HepG2 (cell line): Measurements from ENCODE around the gene CAMSAP1. TPM values are rescaled to one million over a fixed set of nuclear protein-coding genes. Genes with fewer than 3 reads are reported as not detected.

ENCODE experiments used
- ATAC-seq: fragments of 200-7000 bp; cut with Tn5 transposase; 3 replicates; pipeline ENCODE4 v1.9.1; 2020; ENCODE audit warnings: mild to moderate bottlenecking, moderate library complexity
- BruUV-seq: library from RNA; stranded (reverse); fragments of 400-500 nt; replicated peaks from 2 replicates; lab custom pipeline; 2021; lab: Mats Ljungman, UMichigan
- CTCF ChIA-PET: fragments of 300-600 bp; formaldehyde crosslinking; extraction: SDS; loops from one replicate; lab custom pipeline; 2021; ENCODE audit warnings: low total read pairs, inconsistent platforms, low intra/inter-chr PET ratio; lab: Yijun Ruan, JAX
- POLR2A ChIA-PET: fragments of 350-600 bp; sonication (Branson Sonifier 250); formaldehyde crosslinking; loops from one replicate; lab custom pipeline; 2020; ENCODE audit warnings: antibody characterized with exemption, inconsistent platforms; lab: Yijun Ruan, JAX
- DNase-seq: peaks from one replicate; pipeline ENCODE4 v3.0.0-alpha.2; 2015; ENCODE audit warnings: low spot score
- FAIRE-seq: peaks from 3 replicates; lab custom pipeline; 2011; peaks lifted over from hg19 to GRCh38; lab: Jason Lieb, UNC
- H2AFZ ChIP-seq: one replicate; pipeline ENCODE4 v1.6.1; 2011; ENCODE audit warnings: low read length, inconsistent platforms
- H3K27ac ChIP-seq: fragments of 300-600 bp; 3 replicates; pipeline ENCODE4 v1.8.0; 2011; ENCODE audit warnings: mixed run types, mild to moderate bottlenecking, mixed read lengths, low read length, inconsistent platforms; ENCODE audit not compliant: insufficient read depth; ENCODE audit errors: extremely low read length
- H3K27me3 ChIP-seq, 2 experiments: fragments of 200-600 bp in 1 of 2; 2 replicates in 1 of 2; 3 replicates in 1 of 2; pipeline versions ENCODE4 v1.6.0 to v1.8.0; 2011; ENCODE audit warnings: low read length in 2 of 2, mild to moderate bottlenecking in 2 of 2, moderate library complexity in 2 of 2, inconsistent platforms in 1 of 2; ENCODE audit not compliant: insufficient read depth in 2 of 2, control insufficient read depth in 1 of 2
- H3K36me3 ChIP-seq, 2 experiments: fragments of 200-600 bp in 1 of 2; replicated peaks in 1 of 2; 2 replicates in 1 of 2; 3 replicates in 1 of 2; pipeline versions ENCODE4 v1.5.1 to v1.8.0; 2011; ENCODE audit warnings: low read length in 2 of 2, inconsistent platforms in 1 of 2; ENCODE audit not compliant: insufficient read depth in 2 of 2, control insufficient read depth in 1 of 2
- H3K4me1 ChIP-seq: 2 replicates; pipeline ENCODE4 v1.5.1; 2012; ENCODE audit warnings: low read length, inconsistent platforms; ENCODE audit not compliant: insufficient read depth
- H3K4me2 ChIP-seq: 2 replicates; pipeline ENCODE4 v1.6.0; 2011; ENCODE audit warnings: low read depth, low read length, inconsistent platforms
- H3K4me3 ChIP-seq, 3 experiments: fragments of 200-600 bp in 1 of 3; sonication (generic), shearing (Covaris generic) in 1 of 3; replicated peaks in 1 of 3; 2 replicates each; pipeline ENCODE4 v1.5.1; 2011 to 2016; ENCODE audit warnings: low read length in 3 of 3, inconsistent platforms in 2 of 3, low read depth in 2 of 3, mild to moderate bottlenecking in 2 of 3, control low read depth in 1 of 3, mixed read lengths in 1 of 3; ENCODE audit not compliant: insufficient read depth in 1 of 3
- H3K79me2 ChIP-seq: one replicate; pipeline ENCODE4 v1.6.1; 2011; ENCODE audit warnings: low read length, inconsistent platforms; ENCODE audit not compliant: insufficient read depth
- H3K9ac ChIP-seq: 2 replicates; pipeline ENCODE4 v1.6.0; 2011; ENCODE audit warnings: mild to moderate bottlenecking, low read depth, low read length, inconsistent platforms; ENCODE audit not compliant: insufficient read depth
- H3K9me3 ChIP-seq: 2 replicates; pipeline ENCODE4 v1.5.1; 2012; ENCODE audit warnings: mild to moderate bottlenecking, low read length
- H4K20me1 ChIP-seq: 2 replicates; pipeline ENCODE4 v1.6.0; 2011; ENCODE audit warnings: inconsistent platforms, mild to moderate bottlenecking, low read length, moderate library complexity; ENCODE audit not compliant: insufficient read depth
- ASH2L ChIP-seq: fragments of 300-600, 200-600 bp; sonication (generic); IDR thresholded peaks from 2 replicates; pipeline ENCODE4 v1.7.0; 2017; ENCODE audit warnings: low read depth, mild to moderate bottlenecking, moderate library complexity, mixed read lengths, low read length; ENCODE audit not compliant: insufficient read length
- PHF5A ChIP-seq: IDR thresholded peaks from one replicate; pipeline ENCODE4 v1.6.1; 2018; ENCODE audit warnings: low read depth, missing genetic modification reagents; ENCODE audit not compliant: unreplicated experiment
- RBFOX2 ChIP-seq: fragments of 200-400 bp; formaldehyde crosslinking; IDR thresholded peaks from 2 replicates; pipeline ENCODE4 v1.6.1; 2017; ENCODE audit warnings: low read depth, mild to moderate bottlenecking, low read length
- SMAD1 ChIP-seq: sonication (generic); formaldehyde crosslinking; IDR thresholded peaks from 2 replicates; pipeline ENCODE4 v1.4.0; 2020; ENCODE audit warnings: missing genetic modification reagents, low read depth, mild to moderate bottlenecking, borderline replicate concordance
- TMF1 ChIP-seq: sonication (generic); formaldehyde crosslinking; IDR thresholded peaks from 2 replicates; pipeline ENCODE4 v1.8.1; 2022; ENCODE audit warnings: low read depth, missing genetic modification reagents
- ZNF383 ChIP-seq: sonication (generic); formaldehyde crosslinking; IDR thresholded peaks from 2 replicates; pipeline ENCODE4 v1.4.0; 2020; ENCODE audit warnings: missing genetic modification reagents, mild to moderate bottlenecking, borderline replicate concordance
- WGBS: methylation state at CpG from one replicate; pipeline ENCODE4 v1.1.6; 2017; ENCODE audit warnings: low lambda C conversion rate; 5-methylcytosine and 5-hydroxymethylcytosine counted together
- in situ Hi-C: cut with HindIII; loops from 2 replicates; pipeline ENCODE4 v1.10.0; 2017; ENCODE audit warnings: low pct_unique_long_range_greater_than_20kb; ENCODE audit not compliant: extremely low pct_ligation_motif_present
- intact Hi-C: fragments of 100-400 bp; cut with micrococcal nuclease; formaldehyde crosslinking; loops from one replicate; pipeline ENCODE4 v1.10.0; 2022; ENCODE audit not compliant: unreplicated experiment
- polyA plus RNA-seq, 8 experiments: library from polyadenylated mRNA; depleted of rRNA in 3 of 8; stranded (reverse) in 7 of 8; unstranded in 1 of 8; fragments of >200 nt; fragmentation: Illumina TruSeq in 4 of 8; extraction: Trizol in 4 of 8; gene quantifications; 2 replicates each; pipeline versions ENCODE4 v1.2.1 to v1.2.3, GENCODE V29; 2011 to 2016; ENCODE audit warnings: low read depth in 4 of 8, missing spikeins in 1 of 8, mixed read lengths in 1 of 8; ENCODE audit not compliant: insufficient read depth in 1 of 8
- total RNA-seq, 5 experiments: library from RNA; depleted of rRNA; stranded (reverse); fragments of >200 nt; fragmentation: Illumina TruSeq; extraction: Trizol; gene quantifications; 2 replicates each; pipeline ENCODE4 v1.2.3, GENCODE V29; 2016; ENCODE audit warnings: low read depth in 1 of 5
- TF ChIP-seq, protein P1 (sequence below): sonication (generic); formaldehyde crosslinking; IDR thresholded peaks from 2 replicates; pipeline ENCODE4 v1.5.0; 2020; ENCODE audit warnings: mild to moderate bottlenecking, missing genetic modification reagents
- TF ChIP-seq, protein P2 (sequence below): sonication (generic); formaldehyde crosslinking; IDR thresholded peaks from 2 replicates; pipeline ENCODE4 v1.5.1; 2020; ENCODE audit warnings: mild to moderate bottlenecking, missing genetic modification reagents, borderline replicate concordance
- TF ChIP-seq, protein P3 (sequence below): sonication (generic); formaldehyde crosslinking; IDR thresholded peaks from 2 replicates; pipeline ENCODE4 v1.4.0; 2020; ENCODE audit warnings: mild to moderate bottlenecking, missing genetic modification reagents

Gene CAMSAP1
- total and polyA plus RNA-seq, 2 of the 13 experiments (the other 11 are each of a cell fraction or from before 2014, with no cell fraction given), result 3.8 to 12.4 TPM

DNA sequence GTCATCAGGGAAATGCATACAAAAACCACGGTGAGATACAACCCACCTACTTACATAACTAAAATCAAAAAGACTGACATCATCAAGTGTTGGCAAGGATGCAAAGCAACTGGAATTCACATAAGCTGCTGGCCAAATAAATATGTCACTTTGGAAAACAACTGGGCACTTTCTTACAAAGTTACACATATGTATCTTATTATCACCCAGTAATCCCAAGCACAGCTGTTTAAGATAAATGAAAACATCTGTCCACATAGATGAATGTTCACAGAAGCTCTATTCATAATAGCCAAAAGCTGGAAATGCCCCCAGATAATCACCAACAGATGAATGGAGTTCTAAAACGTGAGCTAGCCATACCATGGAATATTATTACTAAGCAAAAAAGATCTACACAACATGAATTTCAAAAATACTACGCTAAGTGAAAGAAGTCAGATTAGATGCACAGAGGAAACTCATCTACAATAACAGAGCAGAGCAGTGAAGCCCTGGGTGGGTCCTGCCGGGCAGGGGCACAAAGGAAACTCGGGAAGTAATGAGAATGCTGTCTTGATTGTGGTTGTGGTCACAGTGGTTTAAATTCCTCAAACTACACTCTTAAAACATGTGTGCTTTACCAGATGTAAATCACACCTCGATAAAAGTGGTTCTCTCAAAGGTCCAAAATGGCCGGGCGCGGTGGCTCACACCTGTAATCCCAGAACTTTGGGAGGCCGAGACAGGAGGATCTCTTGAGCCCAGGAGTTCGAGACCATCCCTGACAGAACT is 8.5 kb downstream of the CAMSAP1 start:
- no peak overlapping the region for H3K4me2 ChIP-seq
- intact Hi-C loops, result no loop called here
- H2AFZ ChIP-seq, result no peak overlapping the region
- H3K9ac ChIP-seq, result no peak overlapping the region
- no peaks in the 10 kb centered on the region for H3K9me3 ChIP-seq
- ChIA-PET CTCF (no interaction called here), POLR2A (no interaction called here)
- peaks cover 93% of the 10 kb centered on the region for H3K79me2 ChIP-seq
- DNase-seq (no peak), FAIRE-seq (no peak), ATAC-seq (no peak)
- H3K27me3 ChIP-seq, result no peaks in the 10 kb centered on the region
- peaks cover 23% of the 10 kb centered on the region for H4K20me1 ChIP-seq
- H3K4me1 ChIP-seq, result peaks cover 31% of the 10 kb centered on the region
- H3K36me3 ChIP-seq, result no peaks in the 10 kb centered on the region; a peak in 1 of 5 replicates
- 96% methylated on average over 11 of the region's 11 CpGs for whole genome bisulfite sequencing
- no peak overlapping the region for H3K27ac ChIP-seq
- in situ Hi-C loops, result no loop called here
- H3K4me3 ChIP-seq, result no peak overlapping the region
- TF ChIP-seq ZNF383 (CRISPR knock-in tag) (no peak), ASH2L (no peak), PHF5A (CRISPR knock-in tag) (no peak), TMF1 (no peak), SMAD1 (no peak), RBFOX2 (no peak)
- TF ChIP-seq, protein P1, sequence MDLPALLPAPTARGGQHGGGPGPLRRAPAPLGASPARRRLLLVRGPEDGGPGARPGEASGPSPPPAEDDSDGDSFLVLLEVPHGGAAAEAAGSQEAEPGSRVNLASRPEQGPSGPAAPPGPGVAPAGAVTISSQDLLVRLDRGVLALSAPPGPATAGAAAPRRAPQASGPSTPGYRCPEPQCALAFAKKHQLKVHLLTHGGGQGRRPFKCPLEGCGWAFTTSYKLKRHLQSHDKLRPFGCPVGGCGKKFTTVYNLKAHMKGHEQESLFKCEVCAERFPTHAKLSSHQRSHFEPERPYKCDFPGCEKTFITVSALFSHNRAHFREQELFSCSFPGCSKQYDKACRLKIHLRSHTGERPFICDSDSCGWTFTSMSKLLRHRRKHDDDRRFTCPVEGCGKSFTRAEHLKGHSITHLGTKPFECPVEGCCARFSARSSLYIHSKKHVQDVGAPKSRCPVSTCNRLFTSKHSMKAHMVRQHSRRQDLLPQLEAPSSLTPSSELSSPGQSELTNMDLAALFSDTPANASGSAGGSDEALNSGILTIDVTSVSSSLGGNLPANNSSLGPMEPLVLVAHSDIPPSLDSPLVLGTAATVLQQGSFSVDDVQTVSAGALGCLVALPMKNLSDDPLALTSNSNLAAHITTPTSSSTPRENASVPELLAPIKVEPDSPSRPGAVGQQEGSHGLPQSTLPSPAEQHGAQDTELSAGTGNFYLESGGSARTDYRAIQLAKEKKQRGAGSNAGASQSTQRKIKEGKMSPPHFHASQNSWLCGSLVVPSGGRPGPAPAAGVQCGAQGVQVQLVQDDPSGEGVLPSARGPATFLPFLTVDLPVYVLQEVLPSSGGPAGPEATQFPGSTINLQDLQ (CRISPR knock-in tag), result no peak
- TF ChIP-seq, protein P2, sequence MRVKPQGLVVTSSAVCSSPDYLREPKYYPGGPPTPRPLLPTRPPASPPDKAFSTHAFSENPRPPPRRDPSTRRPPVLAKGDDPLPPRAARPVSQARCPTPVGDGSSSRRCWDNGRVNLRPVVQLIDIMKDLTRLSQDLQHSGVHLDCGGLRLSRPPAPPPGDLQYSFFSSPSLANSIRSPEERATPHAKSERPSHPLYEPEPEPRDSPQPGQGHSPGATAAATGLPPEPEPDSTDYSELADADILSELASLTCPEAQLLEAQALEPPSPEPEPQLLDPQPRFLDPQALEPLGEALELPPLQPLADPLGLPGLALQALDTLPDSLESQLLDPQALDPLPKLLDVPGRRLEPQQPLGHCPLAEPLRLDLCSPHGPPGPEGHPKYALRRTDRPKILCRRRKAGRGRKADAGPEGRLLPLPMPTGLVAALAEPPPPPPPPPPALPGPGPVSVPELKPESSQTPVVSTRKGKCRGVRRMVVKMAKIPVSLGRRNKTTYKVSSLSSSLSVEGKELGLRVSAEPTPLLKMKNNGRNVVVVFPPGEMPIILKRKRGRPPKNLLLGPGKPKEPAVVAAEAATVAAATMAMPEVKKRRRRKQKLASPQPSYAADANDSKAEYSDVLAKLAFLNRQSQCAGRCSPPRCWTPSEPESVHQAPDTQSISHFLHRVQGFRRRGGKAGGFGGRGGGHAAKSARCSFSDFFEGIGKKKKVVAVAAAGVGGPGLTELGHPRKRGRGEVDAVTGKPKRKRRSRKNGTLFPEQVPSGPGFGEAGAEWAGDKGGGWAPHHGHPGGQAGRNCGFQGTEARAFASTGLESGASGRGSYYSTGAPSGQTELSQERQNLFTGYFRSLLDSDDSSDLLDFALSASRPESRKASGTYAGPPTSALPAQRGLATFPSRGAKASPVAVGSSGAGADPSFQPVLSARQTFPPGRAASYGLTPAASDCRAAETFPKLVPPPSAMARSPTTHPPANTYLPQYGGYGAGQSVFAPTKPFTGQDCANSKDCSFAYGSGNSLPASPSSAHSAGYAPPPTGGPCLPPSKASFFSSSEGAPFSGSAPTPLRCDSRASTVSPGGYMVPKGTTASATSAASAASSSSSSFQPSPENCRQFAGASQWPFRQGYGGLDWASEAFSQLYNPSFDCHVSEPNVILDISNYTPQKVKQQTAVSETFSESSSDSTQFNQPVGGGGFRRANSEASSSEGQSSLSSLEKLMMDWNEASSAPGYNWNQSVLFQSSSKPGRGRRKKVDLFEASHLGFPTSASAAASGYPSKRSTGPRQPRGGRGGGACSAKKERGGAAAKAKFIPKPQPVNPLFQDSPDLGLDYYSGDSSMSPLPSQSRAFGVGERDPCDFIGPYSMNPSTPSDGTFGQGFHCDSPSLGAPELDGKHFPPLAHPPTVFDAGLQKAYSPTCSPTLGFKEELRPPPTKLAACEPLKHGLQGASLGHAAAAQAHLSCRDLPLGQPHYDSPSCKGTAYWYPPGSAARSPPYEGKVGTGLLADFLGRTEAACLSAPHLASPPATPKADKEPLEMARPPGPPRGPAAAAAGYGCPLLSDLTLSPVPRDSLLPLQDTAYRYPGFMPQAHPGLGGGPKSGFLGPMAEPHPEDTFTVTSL, result no peak
- TF ChIP-seq, protein P3, sequence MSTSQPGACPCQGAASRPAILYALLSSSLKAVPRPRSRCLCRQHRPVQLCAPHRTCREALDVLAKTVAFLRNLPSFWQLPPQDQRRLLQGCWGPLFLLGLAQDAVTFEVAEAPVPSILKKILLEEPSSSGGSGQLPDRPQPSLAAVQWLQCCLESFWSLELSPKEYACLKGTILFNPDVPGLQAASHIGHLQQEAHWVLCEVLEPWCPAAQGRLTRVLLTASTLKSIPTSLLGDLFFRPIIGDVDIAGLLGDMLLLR (CRISPR knock-in tag), result no peak
- BruUV-seq, result no TSS peak
